H1 (cell line): ENCODE data around the gene SLC32A1. TPM values are rescaled to one million over a fixed set of nuclear protein-coding genes. Genes with fewer than 3 reads are reported as not detected.

Experiments used
- CTCF ChIA-PET: fragments of 300-600 bp; sonication (Branson Sonifier 250); formaldehyde crosslinking; loops from one replicate; lab custom pipeline; 2021; ENCODE audit not compliant: partially characterized antibody; lab: Charles Lee
- POLR2A ChIA-PET: fragments of 300-600 bp; sonication (Branson Sonifier 250); formaldehyde crosslinking; loops from one replicate; lab custom pipeline; 2021; ENCODE audit warnings: inconsistent platforms; ENCODE audit not compliant: partially characterized antibody; lab: Charles Lee
- DNase-seq, 2 experiments: peaks; one replicate each; pipeline versions ENCODE4 v3.0.0 to v3.0.0-alpha.2; 2010 to 2022; ENCODE audit warnings: low spot score in 2 of 2, low read depth in 1 of 2, mixed read lengths in 1 of 2
- FAIRE-seq: peaks from 2 replicates; lab custom pipeline; 2011; peaks lifted over from hg19 to GRCh38; lab: Jason Lieb, UNC
- H2AFZ ChIP-seq: 2 replicates; pipeline ENCODE4 v1.8.1; 2012; ENCODE audit warnings: low read length, inconsistent platforms
- H2AK5ac ChIP-seq: 2 replicates; pipeline ENCODE4 v1.6.1; 2013; ENCODE audit warnings: low read depth, low read length
- H2BK120ac ChIP-seq: replicated peaks from 2 replicates; pipeline ENCODE3; 2013; ENCODE audit warnings: low read depth, low read length, inconsistent platforms
- H2BK12ac ChIP-seq: 2 replicates; pipeline ENCODE4 v1.6.1; 2013; ENCODE audit warnings: low read depth, low read length
- H2BK15ac ChIP-seq: 2 replicates; pipeline ENCODE4 v1.6.1; 2013; ENCODE audit warnings: low read length
- H2BK20ac ChIP-seq: 2 replicates; pipeline ENCODE4 v1.6.1; 2013; ENCODE audit warnings: low read length
- H2BK5ac ChIP-seq: 2 replicates; pipeline ENCODE4 v1.6.1; 2013; ENCODE audit warnings: low read depth, low read length
- H3K14ac ChIP-seq: 2 replicates; pipeline ENCODE4 v1.6.1; 2013; ENCODE audit warnings: inconsistent platforms; ENCODE audit not compliant: insufficient read length
- H3K18ac ChIP-seq: 2 replicates; pipeline ENCODE4 v1.6.1; 2013; ENCODE audit warnings: low read length; ENCODE audit errors: extremely low read depth
- H3K23ac ChIP-seq: 2 replicates; pipeline ENCODE4 v1.6.1; 2013; ENCODE audit warnings: inconsistent platforms; ENCODE audit not compliant: insufficient read length
- H3K23me2 ChIP-seq: 2 replicates; pipeline ENCODE4 v1.6.1; 2013; ENCODE audit warnings: low read depth, low read length
- H3K27ac ChIP-seq: 2 replicates; pipeline ENCODE4 v1.6.1; 2011; ENCODE audit warnings: low read depth, low read length, inconsistent platforms
- H3K27me3 ChIP-seq, 4 experiments: replicated peaks in 1 of 4; 1 replicate in 1 of 4; 2 replicates in 3 of 4; pipeline versions ENCODE4 v1.6.1 to v1.8.1; 2011 to 2013; ENCODE audit warnings: low read length in 3 of 4, mild to moderate bottlenecking in 3 of 4, inconsistent platforms in 2 of 4, mixed read lengths in 2 of 4, moderate library complexity in 1 of 4; ENCODE audit not compliant: control insufficient read depth in 3 of 4, insufficient read depth in 3 of 4; ENCODE audit errors: extremely low read depth in 1 of 4
- H3K36me3 ChIP-seq, 4 experiments: 2 replicates each; pipeline versions ENCODE4 v1.6.1 to v1.8.1; 2011 to 2013; ENCODE audit warnings: mild to moderate bottlenecking in 4 of 4, low read length in 3 of 4, moderate library complexity in 2 of 4, control low read depth in 1 of 4, inconsistent platforms in 1 of 4; ENCODE audit not compliant: insufficient read depth in 4 of 4, control insufficient read depth in 2 of 4
- H3K4ac ChIP-seq: replicated peaks from 2 replicates; pipeline ENCODE3; 2013; ENCODE audit warnings: low read length, low read depth, mixed read lengths, inconsistent platforms; ENCODE audit not compliant: insufficient read length
- H3K4me1 ChIP-seq, 4 experiments: replicated peaks in 1 of 4; 1 replicate in 1 of 4; 2 replicates in 3 of 4; pipeline versions ENCODE4 v1.6.1 to v1.8.1; 2011 to 2013; ENCODE audit warnings: low read length in 3 of 4, inconsistent platforms in 2 of 4, mixed read lengths in 1 of 4; ENCODE audit not compliant: insufficient read depth in 4 of 4, control insufficient read depth in 3 of 4
- H3K4me2 ChIP-seq, 2 experiments: 2 replicates each; pipeline versions ENCODE4 v1.6.1 to v1.8.1; 2011 to 2013; ENCODE audit warnings: low read depth in 2 of 2, low read length in 2 of 2, control low read depth in 1 of 2, inconsistent platforms in 1 of 2, mild to moderate bottlenecking in 1 of 2; ENCODE audit not compliant: insufficient read depth in 1 of 2
- H3K4me3 ChIP-seq, 4 experiments: fragments of 200-600, 300-600 bp in 1 of 4; sonication (generic), shearing (Covaris generic), sonication (Bioruptor Twin) in 1 of 4; 2 replicates each; pipeline versions ENCODE4 v1.5.1 to v1.8.1; 2011 to 2016; ENCODE audit warnings: low read length in 4 of 4, low read depth in 3 of 4, control low read depth in 2 of 4, inconsistent platforms in 2 of 4, mild to moderate bottlenecking in 2 of 4, mixed read lengths in 1 of 4, moderate library complexity in 1 of 4; ENCODE audit not compliant: insufficient read depth in 2 of 4; ENCODE audit errors: extremely low read depth in 1 of 4
- H3K56ac ChIP-seq: replicated peaks from 2 replicates; pipeline ENCODE3; 2013; ENCODE audit warnings: low read depth, mild to moderate bottlenecking, mixed read lengths, low read length, inconsistent platforms; ENCODE audit not compliant: insufficient read length
- H3K79me1 ChIP-seq: 2 replicates; pipeline ENCODE4 v1.6.1; 2013; ENCODE audit warnings: low read depth, low read length, control low read depth
- H3K79me2 ChIP-seq, 2 experiments: 2 replicates each; pipeline versions ENCODE4 v1.6.1 to v1.8.1; 2012 to 2013; ENCODE audit warnings: low read length in 2 of 2, mild to moderate bottlenecking in 2 of 2, inconsistent platforms in 1 of 2; ENCODE audit not compliant: insufficient read depth in 2 of 2, control insufficient read depth in 1 of 2
- H3K9ac ChIP-seq, 4 experiments: replicated peaks in 1 of 4; 1 replicate in 1 of 4; 2 replicates in 3 of 4; pipeline versions ENCODE4 v1.6.1 to v1.8.1; 2011 to 2013; ENCODE audit warnings: low read depth in 3 of 4, low read length in 3 of 4, control low read depth in 2 of 4, mild to moderate bottlenecking in 2 of 4, moderate library complexity in 2 of 4, inconsistent platforms in 1 of 4; ENCODE audit errors: extremely low read depth in 1 of 4
- H3K9me3 ChIP-seq, 2 experiments: 2 replicates each; pipeline versions ENCODE4 v1.6.1 to v1.8.1; 2012 to 2013; ENCODE audit warnings: mild to moderate bottlenecking in 2 of 2, moderate library complexity in 2 of 2, control low read depth in 1 of 2, inconsistent platforms in 1 of 2, low read depth in 1 of 2, low read length in 1 of 2, mixed read lengths in 1 of 2; ENCODE audit not compliant: insufficient read depth in 2 of 2
- H4K20me1 ChIP-seq, 2 experiments: replicated peaks in 1 of 2; 2 replicates each; pipeline versions ENCODE3 to v1.8.1; 2011 to 2013; ENCODE audit warnings: inconsistent platforms in 2 of 2, low read length in 2 of 2, mild to moderate bottlenecking in 1 of 2; ENCODE audit not compliant: insufficient read depth in 2 of 2, control insufficient read depth in 1 of 2
- H4K5ac ChIP-seq: 2 replicates; pipeline ENCODE4 v1.6.1; 2013; ENCODE audit warnings: low read length, low read depth, mixed read lengths, inconsistent platforms; ENCODE audit not compliant: insufficient read length
- H4K8ac ChIP-seq: 2 replicates; pipeline ENCODE4 v1.8.0; 2013; ENCODE audit warnings: mild to moderate bottlenecking, moderate library complexity, low read length, inconsistent platforms; ENCODE audit not compliant: insufficient read depth; ENCODE audit errors: extremely low read depth
- H4K91ac ChIP-seq: replicated peaks from 2 replicates; pipeline ENCODE3; 2013; ENCODE audit warnings: low read length, mixed read lengths, inconsistent platforms; ENCODE audit not compliant: insufficient read length
- CEBPB ChIP-seq: IDR thresholded peaks from 2 replicates; pipeline ENCODE4 v1.6.1; 2012; ENCODE audit warnings: low read depth, low read length
- CHD1 ChIP-seq: IDR thresholded peaks from 2 replicates; pipeline ENCODE4 v1.6.1; 2012; ENCODE audit warnings: low read depth, low read length, improper control_type of control experiment
- CREB1 ChIP-seq: IDR thresholded peaks from 2 replicates; pipeline ENCODE4 v1.6.1; 2012; ENCODE audit warnings: inconsistent platforms
- CTBP2 ChIP-seq: IDR thresholded peaks from 2 replicates; pipeline ENCODE4 v1.7.0; 2011; ENCODE audit warnings: borderline replicate concordance, mild to moderate bottlenecking, moderate library complexity, mixed read lengths, low read length; ENCODE audit not compliant: insufficient read depth, insufficient read length
- EZH2 ChIP-seq: fragments of 200-600 bp; sonication (generic); IDR thresholded peaks from 2 replicates; pipeline ENCODE4 v1.7.1; 2012; ENCODE audit warnings: low read depth, mild to moderate bottlenecking, moderate library complexity, low read length, inconsistent platforms; ENCODE audit not compliant: severe bottlenecking
- POLR2AphosphoS5 ChIP-seq: IDR thresholded peaks from 2 replicates; pipeline ENCODE4 v1.6.1; 2011; ENCODE audit warnings: low read depth, low read length
- POU5F1 ChIP-seq: IDR thresholded peaks from 2 replicates; pipeline ENCODE4 v1.6.1; 2011; ENCODE audit warnings: low read depth, mild to moderate bottlenecking, low read length, moderate library complexity
- SP4 ChIP-seq: IDR thresholded peaks from 2 replicates; pipeline ENCODE4 v1.6.1; 2012; ENCODE audit warnings: low read length, inconsistent platforms
- TEAD4 ChIP-seq: IDR thresholded peaks from 2 replicates; pipeline ENCODE4 v1.6.1; 2012; ENCODE audit warnings: low read depth, low read length, inconsistent platforms, mixed read lengths
- ZNF274 ChIP-seq: IDR thresholded peaks from 2 replicates; pipeline ENCODE4 v1.7.0; 2012; ENCODE audit warnings: low read length, borderline replicate concordance; ENCODE audit errors: extremely low read depth
- WGBS, 2 experiments: shearing (Covaris generic) in 1 of 2; methylation state at CpG; one replicate each; pipeline versions ENCODE4 v1.1.6 to v1.1.7; 2013 to 2015; ENCODE audit warnings: low lambda C conversion rate in 2 of 2, mixed read lengths in 2 of 2, inconsistent platforms in 1 of 2, low coverage in 1 of 2, missing lambda C conversion rate in 1 of 2; ENCODE audit not compliant: insufficient replicate concordance in 2 of 2, insufficient coverage in 1 of 2, insufficient read length in 1 of 2; ENCODE audit errors: extremely low coverage in 1 of 2, missing lambda C conversion rate in 1 of 2; 5-methylcytosine and 5-hydroxymethylcytosine counted together
- polyA plus RNA-seq, 7 experiments: library from polyadenylated mRNA; depleted of rRNA in 3 of 7; stranded (reverse) in 5 of 7; unstranded in 2 of 7; fragments of >200 nt in 5 of 7; fragments of 200-250 nt in 2 of 7; gene quantifications; 1 replicate in 5 of 7; 2 replicates in 1 of 7; 4 replicates in 1 of 7; pipeline versions ENCODE4 v1.2.1 to v1.2.3, GENCODE V29; 2011 to 2013; ENCODE audit warnings: missing spikeins in 2 of 7, mixed read lengths in 2 of 7
- total RNA-seq: library from RNA; stranded (reverse); fragmentation: NEBNext Ultra II Directional; extraction: Animal tissue kit (Norgen Biotek cat#: 25700); gene quantifications from 2 replicates; pipeline ENCODE4 v1.2.1, GENCODE V29; 2021

The SLC32A1 gene
- total and polyA plus RNA-seq, 2 of the 8 experiments (the other 6 are each of a cell fraction or from before 2014, with no cell fraction given), result 0.09 to 0.15 TPM

DNA sequence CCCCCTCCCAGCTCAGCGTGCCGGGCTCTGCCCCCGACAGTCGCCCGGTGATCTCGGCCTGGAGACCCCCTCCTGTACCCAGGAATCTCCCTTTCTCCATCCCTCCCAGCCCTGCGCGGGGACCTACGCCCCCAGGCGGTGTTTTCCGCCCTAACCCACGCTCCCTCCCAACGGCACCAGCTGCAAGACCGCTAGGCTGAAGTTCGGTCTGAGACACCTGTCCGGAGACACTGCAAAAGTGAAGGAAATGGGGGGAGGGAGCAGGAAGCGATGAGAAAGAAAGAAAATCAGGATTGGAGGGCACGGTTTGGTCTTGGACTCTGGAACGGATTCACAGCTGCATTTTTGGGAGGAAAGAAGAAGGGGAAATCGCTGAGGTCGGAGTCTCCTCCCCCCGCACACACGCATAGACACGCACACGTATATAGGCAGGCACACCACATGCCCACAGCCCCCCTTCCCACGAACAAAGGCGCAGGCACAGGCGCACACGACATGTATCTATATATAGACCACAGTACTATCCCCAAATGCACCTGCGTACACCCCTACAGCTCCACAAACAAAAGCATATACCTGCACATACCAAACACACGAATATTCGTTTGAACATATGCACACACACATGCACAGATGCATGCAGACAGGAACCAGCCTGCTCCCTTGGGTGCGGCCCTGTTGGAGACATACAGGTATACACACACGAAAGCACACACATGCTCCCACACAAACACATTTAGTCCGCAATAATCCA, 1.0 kb downstream of the SLC32A1 start:
- DNase-seq (no peak), FAIRE-seq (no peak)
- Histone ChIP-seq H3K79me2 (no peaks in the 10 kb centered on the region), H3K36me3 (no peaks in the 10 kb centered on the region), H3K56ac (no peak overlapping the region), H4K91ac (no peak overlapping the region), H3K27ac (no peak overlapping the region), H3K4ac (no peak overlapping the region), H3K9ac (no peak overlapping the region), H2BK5ac (no peak overlapping the region; the same call in 1 of the 2 replicates), H2AFZ (no peak overlapping the region), H3K79me1 (no peaks in the 10 kb centered on the region), H2BK20ac (0 out of 2 replicates have a peak overlapping the region, but pooled peaks have one; percentile 11), H4K8ac (no peak overlapping the region; the same call in 1 of the 2 replicates), H3K27me3 (peaks cover 91 to 100% (median 99%) of the 10 kb centered on the region in 4 experiments), H3K23me2 (peaks cover 23% of the 10 kb centered on the region), H3K4me2 (peak overlapping the region; percentile 86), H3K14ac (no peak overlapping the region), H2BK15ac (peak overlapping the region; percentile 65; the same call in 1 of the 2 replicates), H3K4me3 (peak overlapping the region; percentile 2 to 59 (median 38); a peak in 6 of 8 replicates), H3K18ac (peak overlapping the region; percentile 71; the same call in 1 of the 2 replicates), H3K9me3 (no peaks in the 10 kb centered on the region), H4K20me1 (peaks cover 11 to 26% of the 10 kb centered on the region in 2 experiments), H3K23ac (no peak overlapping the region), H4K5ac (no peak overlapping the region), H3K4me1 (peaks cover 5 to 64% (median 38%) of the 10 kb centered on the region in 4 experiments), H2BK12ac (peak overlapping the region; percentile 81; the same call in 1 of the 2 replicates), H2AK5ac (peak overlapping the region; percentile 17; the same call in 1 of the 2 replicates), H2BK120ac (no peak overlapping the region)
- POLR2A ChIA-PET, result interaction anchor here (1.4 to 2.7 kb wide), 5 partner anchors 22 to 78 kb away, joined by 3 to 9 read pairs (median 8); no protein-coding TSS in a partner anchor
- WGBS, 2 experiments, result 7% methylated on average over 34 of the region's 35 CpGs; no CpG with 5 or more reads in 1 of the 2 experiments
- CTCF ChIA-PET, result interaction anchor here (0.7 to 12.4 kb wide), 52 partner anchors 8 to 387 kb away, joined by 3 to 236 read pairs (median 6); partner anchors contain the start of genes ACTR5 and DHX35
- no peak for TF ChIP-seq ZNF274
- TF ChIP-seq POLR2AphosphoS5, result no peak
- no peak for TF ChIP-seq CHD1
- TF ChIP-seq SP4, result no peak
- peak; percentile 52 for TF ChIP-seq EZH2
- 0 out of 2 replicates have a peak, but pooled peaks have one; percentile 2 for TF ChIP-seq TEAD4
- no peak for TF ChIP-seq POU5F1
- TF ChIP-seq CTBP2, result peak; percentile 97
- TF ChIP-seq CREB1, result peak; percentile 14; the same call in 1 of the 2 replicates
- no peak for TF ChIP-seq CEBPB
